ENCODE results near the gene ACOX3.

Gene ACOX3

DNA sequence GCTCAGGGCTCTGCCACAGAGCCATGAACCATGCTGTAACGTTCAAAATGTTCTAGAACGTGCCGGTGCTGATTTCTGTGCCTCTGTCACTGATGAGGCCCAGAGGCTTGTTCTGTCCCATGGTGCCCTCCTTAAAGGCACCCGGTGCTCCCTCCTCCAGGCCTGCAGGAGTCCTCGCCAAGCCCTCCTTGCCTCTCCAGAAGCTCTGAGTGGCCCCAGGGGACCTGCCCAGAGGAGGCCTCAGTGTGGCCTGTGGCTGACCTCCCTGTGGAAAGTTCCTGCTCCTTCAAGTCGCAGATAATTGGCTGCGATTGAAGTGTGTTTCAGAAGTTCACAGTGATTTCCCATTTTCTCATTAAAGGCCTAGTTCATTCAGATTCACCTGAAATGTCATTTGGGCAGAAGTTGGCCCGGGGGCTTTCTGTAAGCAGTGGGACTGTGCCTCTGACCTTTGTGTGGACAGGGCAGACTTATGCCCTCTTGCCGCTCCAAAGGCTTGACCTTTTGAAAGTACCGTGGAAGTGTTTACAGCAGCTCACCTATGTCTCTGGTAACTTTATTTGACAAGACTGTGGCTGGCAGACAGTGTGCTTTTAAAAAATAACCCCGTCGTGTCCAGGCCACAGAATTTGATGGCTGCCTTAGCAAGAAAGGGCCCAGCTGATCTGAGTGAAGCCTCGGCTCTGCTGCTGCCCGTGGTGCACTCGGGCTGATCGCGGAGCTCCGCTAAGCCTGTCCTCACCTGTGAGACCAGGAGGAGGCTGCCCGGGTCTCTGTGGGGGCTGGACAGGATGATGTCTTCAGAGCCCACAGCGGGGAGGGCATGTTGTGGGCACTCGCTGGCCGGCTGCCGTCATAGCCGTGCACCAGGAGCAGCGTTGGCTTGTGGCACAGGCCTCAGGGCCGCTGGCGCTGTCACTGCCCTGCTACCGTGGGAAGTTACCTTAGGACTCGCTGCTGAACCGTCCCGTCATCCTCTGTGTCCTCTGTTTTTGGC is 25.4 kb upstream of the ACOX3 start:
- no peak for DNase-seq

DNA sequence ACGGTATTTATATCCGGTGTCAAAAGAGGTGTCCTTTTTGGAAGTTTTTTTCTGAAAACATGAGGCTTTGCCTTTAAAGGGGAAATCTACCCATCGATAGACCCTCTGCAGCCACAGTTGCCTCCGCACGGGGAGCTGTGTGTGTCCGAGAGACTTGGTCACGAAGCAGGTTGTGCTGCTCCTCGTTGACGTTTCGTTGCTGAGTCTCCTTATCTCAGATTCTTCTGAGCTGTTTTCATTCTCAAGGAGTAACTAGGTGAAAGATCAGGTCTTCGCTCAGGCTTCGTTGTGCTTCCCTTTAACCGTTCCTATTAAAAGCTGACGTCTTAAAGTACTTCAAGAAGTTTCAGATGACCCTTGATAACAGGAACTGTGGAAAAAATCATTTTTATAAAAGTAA is 23.9 kb upstream of the ACOX3 start:
- DNase-seq, result no peak

DNA sequence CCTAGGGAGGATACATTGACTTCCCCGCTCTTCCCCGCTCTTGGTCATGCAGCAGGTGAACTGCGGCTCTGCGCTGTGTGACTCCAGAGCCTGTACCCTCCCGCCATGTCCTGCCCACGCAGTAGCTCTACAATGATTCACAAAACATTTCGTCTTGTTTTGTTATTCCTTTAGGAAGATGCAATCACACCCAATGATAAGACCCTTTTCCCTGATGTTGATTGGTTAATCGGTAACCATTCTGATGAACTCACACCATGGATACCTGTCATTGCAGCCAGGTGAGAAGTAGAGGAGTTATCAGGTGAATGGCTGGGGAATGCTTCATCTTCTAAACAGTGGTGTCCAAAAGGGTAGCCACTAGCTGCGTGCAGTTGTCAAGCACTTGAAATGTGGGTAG is 23.3 kb upstream of the ACOX3 start:
- no peak for DNase-seq

DNA sequence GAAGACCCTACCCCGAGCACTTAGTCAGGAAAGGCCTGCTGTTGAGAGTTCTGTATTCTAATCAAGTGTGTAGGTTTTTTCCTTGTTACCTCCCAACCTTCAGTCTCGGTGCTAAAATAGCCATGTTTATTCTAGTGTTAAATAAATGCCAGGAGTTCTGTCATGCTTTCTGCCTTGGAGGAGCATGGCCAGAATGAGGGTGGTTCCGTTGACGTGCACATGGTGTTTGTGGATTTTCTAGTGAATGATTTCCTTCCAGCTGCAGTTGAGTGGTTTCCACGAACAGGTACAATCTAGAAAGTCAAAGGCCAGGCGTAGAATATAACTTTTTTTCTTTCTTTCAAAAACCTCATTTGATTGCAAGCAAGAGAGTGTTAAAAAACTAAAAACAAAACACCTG is 21.1 kb upstream of the ACOX3 start:
- DNase-seq, result no peak

DNA sequence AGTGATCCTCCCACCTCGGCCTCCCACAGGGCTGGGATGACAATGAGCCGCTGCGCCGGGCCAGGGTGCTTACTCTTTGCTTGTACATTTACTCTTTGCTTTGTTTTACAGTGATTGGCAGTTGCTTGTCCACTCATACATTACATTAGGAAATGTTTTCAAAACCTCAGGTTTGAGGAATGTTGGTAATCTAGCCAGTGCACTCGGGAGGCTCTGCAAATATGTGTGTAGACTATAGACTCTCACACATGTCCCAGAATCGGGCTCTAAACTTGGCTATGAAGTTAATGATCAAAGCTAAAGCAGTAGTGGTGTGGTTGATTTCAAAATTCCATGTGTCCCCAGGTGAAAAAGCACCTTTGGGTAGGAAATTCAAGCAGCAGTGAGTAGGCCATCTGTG is 20.6 kb upstream of the ACOX3 start:
- DNase-seq, result no peak

DNA sequence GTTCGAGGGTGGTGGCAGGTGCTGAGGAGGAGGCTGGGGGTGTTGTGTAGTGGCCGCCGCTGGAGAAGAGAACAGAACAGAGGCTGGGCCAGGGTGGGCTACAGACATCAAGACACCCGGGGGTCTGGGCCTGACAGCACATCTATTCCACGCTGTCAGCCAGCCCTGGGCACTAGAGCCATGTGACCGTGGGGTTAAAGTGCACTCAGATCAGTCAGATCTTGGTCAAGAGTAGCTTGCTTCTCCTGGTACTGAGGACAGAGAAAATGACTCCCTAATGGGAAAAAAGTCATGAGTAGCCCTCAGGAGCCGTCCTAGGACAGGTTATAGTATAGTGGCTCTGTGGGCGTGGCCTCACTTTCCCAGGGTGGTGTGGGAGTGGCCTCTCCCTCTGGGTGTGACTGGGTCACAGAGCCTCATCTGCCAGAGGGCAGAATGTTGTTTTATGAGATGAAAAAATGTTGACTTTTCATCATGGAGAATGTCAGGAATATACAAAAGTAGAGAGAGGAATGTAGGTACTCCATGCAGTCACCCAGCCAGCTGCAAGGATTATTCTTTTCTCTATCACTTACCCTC is 19.4 kb upstream of the ACOX3 start:
- DNase-seq, result no peak

DNA sequence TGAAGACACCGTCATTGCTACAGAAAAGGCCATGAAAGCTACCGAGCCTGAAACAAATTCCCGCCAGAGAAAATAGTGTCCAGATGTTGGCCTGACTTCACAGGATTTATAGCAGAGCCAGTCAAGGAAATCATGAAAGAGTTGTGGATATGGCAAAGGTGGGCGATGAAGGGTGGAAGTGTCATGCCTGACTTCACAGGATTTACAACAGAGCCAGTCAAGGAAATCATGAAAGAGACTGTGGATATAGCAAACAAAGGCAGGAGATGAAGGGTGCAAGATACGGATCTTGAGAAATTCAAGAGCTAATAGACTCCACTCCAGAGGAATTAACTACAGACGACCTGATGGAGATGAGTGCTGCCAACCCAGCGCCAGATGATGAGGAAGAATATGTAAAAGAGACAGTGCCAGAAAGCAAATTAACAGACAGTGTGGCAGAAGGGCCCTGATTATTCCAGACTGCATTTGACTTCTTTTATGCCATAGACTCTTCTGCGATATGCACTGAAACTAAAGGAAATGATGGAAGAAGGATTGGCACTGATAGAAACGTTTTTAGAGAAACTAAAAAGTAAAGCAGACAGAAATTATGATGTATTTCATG is 17.2 kb upstream of the ACOX3 start:
- no peak for DNase-seq

DNA sequence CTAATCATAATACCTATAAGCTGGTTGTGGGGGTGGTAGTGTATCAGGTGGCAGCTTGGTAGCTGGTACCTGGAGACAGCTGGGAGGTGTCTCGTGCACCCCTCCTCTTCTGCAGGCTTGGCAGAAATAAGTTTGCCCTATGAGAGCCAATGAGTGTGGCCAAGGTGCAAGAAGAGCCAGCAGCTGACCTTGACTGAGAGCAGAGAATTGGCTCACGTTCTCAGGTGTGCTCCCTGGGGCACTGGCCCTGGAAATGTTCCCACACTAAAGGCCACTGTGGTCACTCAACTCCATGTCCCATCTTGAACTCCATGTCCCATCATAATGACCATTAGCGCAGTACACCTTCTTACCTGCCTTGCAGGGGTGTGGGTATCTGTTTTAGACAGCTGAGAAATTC is 13.4 kb upstream of the ACOX3 start:
- no peak for DNase-seq

DNA sequence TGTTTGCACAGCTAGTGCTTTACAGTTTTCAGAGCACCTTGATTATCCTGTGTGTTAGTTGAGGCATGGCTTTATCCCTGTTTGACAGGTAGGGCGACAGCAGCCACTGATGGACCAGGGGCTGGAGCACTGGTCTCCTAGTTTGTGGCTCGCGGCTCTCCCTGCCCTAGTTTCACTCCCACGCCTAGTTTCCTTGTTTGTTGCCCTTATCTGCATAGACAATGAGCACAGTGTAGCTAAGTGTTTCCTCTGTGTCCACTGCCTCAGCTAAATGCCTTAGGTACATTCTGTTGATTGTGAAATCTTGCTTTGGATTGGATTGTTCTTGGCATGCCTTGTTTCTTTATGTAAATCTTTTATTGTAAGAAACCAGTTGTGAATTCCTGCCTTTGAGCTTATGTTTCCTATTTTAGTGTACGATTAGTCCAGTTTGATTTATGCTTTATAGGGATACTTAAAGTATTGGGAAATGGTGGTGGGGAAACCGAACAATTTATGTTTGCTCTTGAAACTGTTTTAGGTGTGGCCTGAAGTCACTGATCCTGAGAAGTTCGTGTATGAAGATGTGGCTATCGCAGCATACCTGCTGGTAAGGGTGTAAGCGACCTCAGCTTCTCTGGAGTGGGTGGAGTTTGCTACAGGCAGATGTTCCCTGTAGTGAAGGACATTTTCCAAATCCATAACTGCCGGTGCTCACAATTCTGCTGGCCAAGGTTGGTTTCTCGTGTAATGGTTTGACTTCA is 11.1 kb upstream of the ACOX3 start:
- no peak for DNase-seq

DNA sequence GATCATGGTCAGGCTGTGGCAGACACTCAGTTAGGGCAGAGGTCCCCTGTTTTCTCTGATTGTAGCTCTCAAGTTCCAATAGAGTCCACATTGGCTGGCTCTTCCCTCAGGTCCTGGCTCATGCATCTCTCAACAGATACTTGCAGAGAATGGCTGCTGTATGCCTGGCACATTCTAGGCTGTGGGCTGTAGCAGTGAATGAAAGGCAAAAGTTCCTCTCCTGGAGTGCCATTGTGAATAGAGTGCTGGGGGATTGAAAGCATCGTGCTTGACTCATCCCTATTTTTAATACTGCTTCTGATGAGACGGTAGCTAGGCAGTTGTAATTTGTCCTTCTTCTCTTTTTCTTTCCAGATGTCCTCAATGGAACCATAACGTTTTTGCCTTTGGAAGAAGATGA is 5.6 kb upstream of the ACOX3 start:
- no peak for DNase-seq

DNA sequence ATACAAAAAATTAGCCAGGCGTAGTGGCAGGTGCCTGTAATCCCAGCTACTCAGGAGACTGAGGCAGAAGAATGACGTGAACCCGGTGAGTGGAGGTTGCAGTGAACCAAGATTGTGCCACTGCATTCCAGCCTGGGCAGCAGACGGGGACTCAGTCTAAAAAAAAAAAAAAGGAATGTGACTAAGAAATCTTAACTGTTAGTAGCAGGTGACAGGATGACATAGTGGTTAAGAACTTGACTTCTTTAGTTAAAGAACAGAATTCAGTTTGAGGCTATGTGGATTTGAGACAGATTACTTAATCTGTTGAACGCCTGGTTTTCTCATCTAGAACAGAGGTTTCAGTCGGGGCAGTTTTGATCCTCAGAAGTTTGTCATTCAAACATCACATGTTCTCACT is 3.3 kb upstream of the ACOX3 start:
- no peak for DNase-seq

DNA sequence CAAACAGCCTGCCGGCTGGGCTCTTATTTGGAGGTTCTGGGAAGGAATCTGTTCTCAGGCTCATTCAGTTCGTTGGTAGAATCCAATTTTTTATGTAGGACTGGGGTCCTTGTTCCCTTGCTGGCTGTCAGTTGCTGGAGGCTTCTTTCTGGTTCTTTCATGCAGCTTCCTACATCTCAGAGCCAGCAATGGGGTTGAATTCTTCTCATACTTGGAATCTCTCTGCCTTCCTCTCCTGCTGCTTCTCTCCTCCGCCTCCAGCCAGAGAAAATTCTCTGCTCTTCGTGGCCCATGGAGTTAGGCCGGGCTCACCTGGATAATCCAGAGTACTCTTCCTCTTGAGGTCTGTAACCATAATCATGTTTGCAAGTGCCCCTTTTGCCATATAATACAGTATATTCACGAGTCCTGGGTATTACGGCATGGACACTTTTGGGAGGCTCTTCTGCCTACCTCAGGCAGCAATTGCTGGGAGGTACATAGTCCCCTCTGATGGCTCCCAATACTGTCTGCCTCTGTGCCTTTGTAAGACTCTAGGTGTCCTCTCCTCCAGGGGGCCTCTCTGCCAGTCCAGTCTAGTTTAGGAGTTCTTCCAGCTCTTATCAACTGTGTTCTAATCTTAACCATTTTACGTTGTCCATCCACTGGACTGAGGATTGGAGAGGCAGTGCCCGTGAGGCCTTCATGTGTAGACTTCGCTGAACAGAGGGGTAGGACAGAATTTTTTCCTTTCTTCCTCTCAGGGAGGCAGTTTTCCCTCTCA is 2.3 kb upstream of the ACOX3 start:
- DNase-seq, result no peak

DNA sequence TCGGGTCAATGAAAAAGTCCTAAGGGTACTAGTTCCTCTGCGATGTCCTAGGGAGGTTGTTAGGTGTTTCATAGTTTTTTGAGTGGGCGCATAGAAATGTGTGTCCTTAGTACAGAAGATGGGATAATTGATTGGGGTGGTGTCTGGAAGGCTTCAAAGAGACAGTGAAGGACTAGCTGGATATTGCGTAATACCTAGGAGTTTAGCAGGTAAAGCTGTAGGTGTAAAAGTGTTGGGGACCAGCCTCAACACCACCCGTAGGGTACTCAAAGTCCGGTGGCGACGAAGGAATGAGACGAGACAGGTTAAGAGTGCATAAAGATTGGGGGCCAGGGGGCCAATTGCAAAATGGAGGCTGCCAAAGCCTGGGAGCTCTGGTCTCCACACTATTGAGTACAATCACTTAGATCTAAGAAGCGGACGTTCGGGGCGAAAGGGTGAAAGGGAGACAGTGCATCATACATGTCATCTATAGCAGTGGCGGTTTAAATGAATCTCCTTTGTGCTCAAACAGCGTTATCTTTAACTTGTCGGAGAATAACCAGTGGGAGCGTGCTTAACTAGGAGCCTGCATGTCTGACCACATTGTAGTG is 1.1 kb upstream of the ACOX3 start:
- no peak for DNase-seq

DNA sequence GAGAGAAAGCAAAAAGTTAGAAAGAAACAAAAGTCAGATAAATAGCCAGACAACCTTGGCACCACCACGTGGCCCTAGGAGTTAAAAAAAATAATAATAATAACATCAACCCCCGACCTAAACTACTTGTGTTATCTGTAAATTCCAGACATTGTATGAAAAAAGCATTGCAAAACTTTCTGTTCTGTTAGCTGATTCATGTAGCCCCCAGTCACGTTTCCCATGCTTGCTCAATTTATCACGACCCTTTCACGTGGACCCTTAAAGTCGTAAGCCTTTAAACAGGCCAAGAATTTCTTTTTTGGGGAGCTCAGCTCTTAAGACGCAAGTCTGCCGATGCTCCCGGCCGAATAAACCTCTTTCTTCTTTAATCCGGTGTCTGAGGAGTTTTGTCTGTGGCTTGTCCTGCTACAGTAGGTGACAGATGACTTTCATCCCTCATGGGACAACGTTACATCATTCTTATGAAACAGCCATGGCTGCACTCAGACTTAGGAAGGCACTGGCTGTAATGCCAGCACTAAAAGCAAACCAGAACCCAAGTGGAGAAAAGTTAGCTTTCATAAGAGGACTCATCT is 520 bp downstream of the ACOX3 start:
- peak; percentile 47 for DNase-seq

DNA sequence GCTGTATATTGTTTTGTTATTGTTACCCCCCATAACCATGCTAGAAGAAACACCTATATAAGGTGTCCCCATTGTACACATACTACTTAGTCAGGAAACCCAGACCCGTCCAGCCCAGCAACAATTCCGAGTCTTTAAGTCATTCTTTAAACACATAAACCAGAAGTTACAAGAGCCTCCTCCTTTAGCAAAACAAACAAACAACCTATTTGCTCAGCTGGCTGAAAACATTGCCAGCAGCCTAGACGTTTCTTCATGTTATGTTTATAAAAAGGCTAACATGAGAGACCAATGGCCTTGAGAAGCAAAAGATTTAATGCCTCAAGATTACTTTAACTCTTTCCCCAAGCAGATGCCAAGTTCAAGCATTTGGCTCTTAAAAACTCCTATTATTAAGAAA is 1.4 kb downstream of the ACOX3 start:
- DNase-seq, result no peak

DNA sequence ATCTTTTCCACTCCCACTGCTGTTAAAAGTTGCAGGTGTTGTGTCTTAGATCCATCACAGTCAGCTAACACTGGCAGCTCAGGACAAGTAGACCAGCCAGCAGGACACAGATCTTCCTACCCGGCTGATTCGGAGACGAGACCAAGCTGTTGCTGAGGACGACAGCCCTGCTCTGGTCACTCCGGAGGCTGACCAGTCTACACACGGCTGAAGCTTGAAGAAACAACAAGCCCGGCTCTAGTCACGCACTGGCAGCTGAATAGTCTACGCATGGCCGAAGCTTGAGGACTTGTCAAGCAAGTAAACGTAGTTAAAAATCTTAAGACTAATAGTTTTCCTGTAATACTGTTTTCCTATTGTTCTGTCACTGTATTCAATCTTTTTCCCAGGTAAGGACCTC is 1.8 kb downstream of the ACOX3 start:
- DNase-seq, result no peak

DNA sequence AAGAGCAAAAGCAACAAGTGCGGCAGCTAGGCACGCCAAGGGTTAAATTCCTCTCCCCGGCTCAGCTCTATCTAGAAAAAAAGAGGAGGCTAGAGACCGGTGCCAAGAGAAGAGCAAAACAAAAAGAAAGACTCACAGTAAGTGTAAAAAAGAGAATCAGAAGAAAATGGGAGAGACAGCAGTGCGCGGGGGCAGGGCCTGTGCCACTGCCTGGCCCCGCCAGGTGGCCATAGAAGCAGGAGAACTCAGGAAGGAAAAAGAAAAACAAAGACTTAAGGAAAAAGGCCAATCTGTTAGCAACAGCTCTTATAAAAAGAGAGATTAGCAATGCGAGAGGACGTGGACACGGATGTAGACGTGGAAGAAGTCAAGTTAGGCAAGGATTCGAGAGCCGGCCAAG is 3.2 kb downstream of the ACOX3 start:
- DNase-seq, result no peak

DNA sequence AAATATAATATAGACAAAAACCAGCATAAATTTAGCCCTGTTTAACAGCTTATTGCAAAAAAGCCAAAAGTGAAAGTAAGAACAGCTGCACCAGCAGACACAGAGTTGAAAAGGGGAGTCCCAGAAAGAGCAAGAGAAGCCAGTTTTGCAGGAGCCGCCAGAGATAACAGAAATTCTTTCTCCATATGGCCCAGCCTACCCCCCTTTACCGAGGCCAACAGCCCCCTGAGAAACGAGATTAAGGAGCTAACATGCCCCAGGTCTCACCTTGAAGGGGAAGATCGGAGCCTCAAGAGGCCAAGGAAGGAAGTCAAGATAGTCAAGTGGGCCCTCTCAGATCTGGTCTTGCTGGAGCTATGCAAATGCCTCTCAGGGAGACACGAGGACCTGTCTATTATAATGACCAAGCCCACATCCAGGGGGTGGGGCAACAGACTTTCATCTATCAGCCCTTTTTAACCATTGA is 4.8 kb downstream of the ACOX3 start:
- DNase-seq, result no peak

DNA sequence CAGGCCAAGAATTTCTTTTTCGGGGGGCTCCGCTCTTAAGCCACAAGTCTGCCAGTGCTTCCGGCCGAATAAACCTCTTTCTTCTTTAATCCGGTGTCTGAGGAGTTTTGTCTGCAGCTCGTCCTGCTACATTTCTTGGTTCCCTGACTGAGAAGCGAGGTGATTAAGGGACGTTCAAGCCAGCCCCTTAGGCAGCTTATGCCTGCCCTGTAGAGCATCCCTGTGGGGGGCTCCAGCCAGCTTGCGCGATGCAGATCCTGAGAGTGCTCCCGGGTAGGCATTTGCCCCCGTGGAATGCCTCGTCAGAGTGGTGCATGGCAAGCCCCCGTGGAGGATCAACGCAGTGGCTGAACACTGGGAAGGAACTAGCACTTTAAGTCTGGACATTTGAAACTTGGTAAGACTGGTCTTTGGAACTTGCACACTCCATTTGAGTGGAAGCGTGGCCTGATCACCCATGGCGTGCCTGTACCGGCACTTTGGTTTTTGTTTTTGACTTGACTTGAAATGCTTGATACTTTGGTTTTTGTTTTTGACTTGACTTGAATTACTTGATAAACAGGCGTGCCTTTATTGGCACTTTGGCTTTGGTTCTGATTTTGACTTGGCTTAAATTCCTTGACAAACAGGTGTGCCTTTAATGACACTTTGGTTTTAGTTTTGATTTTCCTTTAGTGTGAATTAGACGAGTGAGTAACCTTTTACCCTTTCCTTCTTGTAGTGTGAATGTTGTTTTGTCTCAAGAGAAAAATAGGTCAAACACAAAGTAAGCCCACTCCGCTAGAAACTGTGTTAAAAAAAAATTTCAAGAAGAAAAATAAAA is 6.1 kb downstream of the ACOX3 start:
- no peak for DNase-seq

DNA sequence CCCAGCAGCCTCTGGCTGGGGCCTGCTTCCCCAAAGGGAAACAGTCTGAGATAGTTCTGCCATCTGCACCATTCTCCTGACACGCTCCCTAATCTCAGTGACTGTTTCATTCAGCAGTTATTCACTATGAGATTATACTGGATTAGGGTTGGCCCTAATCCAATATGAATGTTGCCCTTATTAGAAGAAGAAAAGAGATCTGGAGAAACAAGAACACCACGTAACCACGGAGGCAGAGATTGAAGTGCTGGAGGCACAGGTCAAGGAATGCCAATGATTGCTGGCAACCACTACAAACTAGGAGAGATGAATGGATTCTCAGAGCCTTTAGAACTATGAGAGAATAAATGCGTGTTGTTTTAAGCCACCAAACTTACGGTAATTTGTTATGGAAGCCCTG is 7.4 kb downstream of the ACOX3 start:
- no peak for DNase-seq

DNA sequence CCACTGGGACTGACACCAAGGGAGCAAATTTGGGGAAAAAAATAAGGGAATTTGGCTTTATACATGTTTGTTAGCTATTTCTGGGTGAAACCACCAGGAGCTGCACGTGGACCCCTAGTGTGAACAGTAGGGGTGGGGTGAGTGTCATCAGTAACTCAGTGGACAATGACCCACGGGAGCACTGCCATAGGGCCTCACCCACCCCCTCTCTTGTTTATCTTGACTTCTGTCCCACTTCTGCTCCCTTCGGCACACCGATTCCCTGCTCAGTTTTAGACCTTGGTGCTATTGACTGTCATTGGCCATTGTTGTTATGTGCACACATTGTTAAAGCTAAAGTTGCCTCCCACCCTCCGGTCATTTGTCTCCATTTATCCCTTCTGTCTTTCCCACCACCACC is 9.0 kb downstream of the ACOX3 start:
- DNase-seq, result no peak
